Osteocyte (in vitro differentiated cells): ENCODE results near the gene ABCG4. TPM values are rescaled to one million over a fixed set of nuclear protein-coding genes. Genes with fewer than 3 reads are reported as not detected.

Experiments
- DNase-seq: peaks from one replicate; pipeline ENCODE4 v3.0.0; 2021; ENCODE audit warnings: mixed read lengths; ENCODE audit not compliant: unreplicated experiment; ENCODE audit errors: extremely low spot score
- H3K27ac Mint-ChIP-seq: one replicate; pipeline ENCODE4 v1.8.0; 2021; ENCODE audit warnings: mild to moderate bottlenecking, mixed read lengths; ENCODE audit not compliant: unreplicated experiment
- H3K27me3 Mint-ChIP-seq: one replicate; pipeline ENCODE4 v1.8.0; 2021; ENCODE audit warnings: mixed read lengths; ENCODE audit not compliant: unreplicated experiment
- H3K36me3 Mint-ChIP-seq: one replicate; pipeline ENCODE4 v1.8.0; 2021; ENCODE audit warnings: mixed read lengths; ENCODE audit not compliant: unreplicated experiment
- H3K4me1 Mint-ChIP-seq: one replicate; pipeline ENCODE4 v1.8.0; 2021; ENCODE audit warnings: mixed read lengths; ENCODE audit not compliant: unreplicated experiment
- H3K4me3 Mint-ChIP-seq: one replicate; pipeline ENCODE4 v1.8.0; 2021; ENCODE audit warnings: mild to moderate bottlenecking, moderate library complexity, mixed read lengths; ENCODE audit not compliant: unreplicated experiment
- H3K9me3 Mint-ChIP-seq: one replicate; pipeline ENCODE4 v1.8.0; 2021; ENCODE audit warnings: mixed read lengths; ENCODE audit not compliant: unreplicated experiment
- total RNA-seq: library from RNA; stranded (reverse); gene quantifications from 2 replicates; pipeline ENCODE4 v1.2.1, GENCODE V29; 2021
- TF ChIP-seq, protein P1 (sequence below): fragments of 200-600 bp; sonication (generic); IDR thresholded peaks from 2 replicates; pipeline ENCODE4 v1.5.0; 2021; ENCODE audit warnings: antibody characterized with exemption, mild to moderate bottlenecking, moderate library complexity

Gene ABCG4
- total RNA-seq, 1 donor from 2014 or later, result 0.75 TPM

DNA sequence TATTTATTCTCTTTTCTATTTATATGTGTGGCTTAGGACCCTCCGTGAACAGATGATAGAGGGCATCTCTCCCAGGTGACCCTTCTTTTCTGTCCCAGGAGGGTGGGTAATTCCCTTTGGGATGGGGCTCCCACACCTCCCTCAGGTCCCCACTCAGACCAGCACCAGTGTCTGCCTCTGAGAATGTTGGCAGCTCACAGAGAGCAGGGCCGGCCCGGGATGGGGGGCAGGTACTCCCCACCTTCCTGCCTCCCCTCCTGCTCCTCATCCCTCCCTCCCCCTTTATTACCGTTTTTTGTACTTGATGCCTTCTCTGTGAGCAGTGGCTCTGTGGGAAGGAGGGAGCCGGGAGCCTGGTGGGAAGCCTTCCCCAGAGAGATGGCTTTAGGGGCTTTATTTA, 32.3 kb upstream of the ABCG4 start:
- H3K4me1 Mint-ChIP-seq, result peaks cover 13% of the 10 kb centered on the region
- no peaks in the 10 kb centered on the region for H3K9me3 Mint-ChIP-seq
- no peak overlapping the region for H3K4me3 Mint-ChIP-seq
- no peak for DNase-seq
- H3K27ac Mint-ChIP-seq, result no peak overlapping the region
- H3K27me3 Mint-ChIP-seq, result no peaks in the 10 kb centered on the region
- peaks cover 29% of the 10 kb centered on the region for H3K36me3 Mint-ChIP-seq
- TF ChIP-seq, protein P1, sequence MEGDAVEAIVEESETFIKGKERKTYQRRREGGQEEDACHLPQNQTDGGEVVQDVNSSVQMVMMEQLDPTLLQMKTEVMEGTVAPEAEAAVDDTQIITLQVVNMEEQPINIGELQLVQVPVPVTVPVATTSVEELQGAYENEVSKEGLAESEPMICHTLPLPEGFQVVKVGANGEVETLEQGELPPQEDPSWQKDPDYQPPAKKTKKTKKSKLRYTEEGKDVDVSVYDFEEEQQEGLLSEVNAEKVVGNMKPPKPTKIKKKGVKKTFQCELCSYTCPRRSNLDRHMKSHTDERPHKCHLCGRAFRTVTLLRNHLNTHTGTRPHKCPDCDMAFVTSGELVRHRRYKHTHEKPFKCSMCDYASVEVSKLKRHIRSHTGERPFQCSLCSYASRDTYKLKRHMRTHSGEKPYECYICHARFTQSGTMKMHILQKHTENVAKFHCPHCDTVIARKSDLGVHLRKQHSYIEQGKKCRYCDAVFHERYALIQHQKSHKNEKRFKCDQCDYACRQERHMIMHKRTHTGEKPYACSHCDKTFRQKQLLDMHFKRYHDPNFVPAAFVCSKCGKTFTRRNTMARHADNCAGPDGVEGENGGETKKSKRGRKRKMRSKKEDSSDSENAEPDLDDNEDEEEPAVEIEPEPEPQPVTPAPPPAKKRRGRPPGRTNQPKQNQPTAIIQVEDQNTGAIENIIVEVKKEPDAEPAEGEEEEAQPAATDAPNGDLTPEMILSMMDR, result no peak

DNA sequence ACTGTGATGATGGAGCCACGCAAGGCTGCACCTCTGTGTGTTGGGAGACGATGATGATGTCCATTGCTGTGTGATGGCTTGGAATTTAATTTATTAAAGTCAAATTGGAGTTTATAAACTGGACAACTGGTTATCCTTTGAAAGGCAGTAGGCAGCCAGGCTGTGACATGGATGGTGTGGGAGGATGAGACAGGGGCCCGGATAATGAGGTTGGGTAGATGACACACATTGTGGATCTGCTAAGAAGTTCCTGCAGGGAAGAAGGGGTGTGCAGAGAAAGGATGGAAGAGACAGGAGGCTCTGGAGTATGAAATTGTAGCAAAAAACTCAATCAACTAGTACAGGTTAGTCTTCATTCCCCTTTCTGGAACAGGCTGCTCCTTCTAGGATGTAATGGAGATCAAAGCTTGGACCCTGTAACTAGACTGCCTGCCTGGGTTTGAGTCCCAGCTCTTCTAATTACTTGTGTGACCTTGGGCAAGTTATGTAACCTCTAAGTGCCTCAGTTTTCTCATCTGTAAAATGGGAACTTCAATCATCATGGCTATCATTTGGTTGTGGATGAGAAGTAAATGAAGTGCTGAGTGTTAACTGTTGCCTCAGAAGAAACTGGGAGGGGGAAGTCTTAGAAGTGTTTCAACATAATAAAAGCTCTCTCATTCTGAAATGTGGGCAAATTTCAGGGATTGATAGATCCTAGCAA, 31.7 kb upstream of the ABCG4 start:
- Mint-ChIP-seq H3K27me3 (no peaks in the 10 kb centered on the region), H3K27ac (no peak overlapping the region), H3K4me1 (peaks cover 16% of the 10 kb centered on the region), H3K36me3 (peaks cover 26% of the 10 kb centered on the region), H3K4me3 (no peak overlapping the region), H3K9me3 (no peaks in the 10 kb centered on the region)
- TF ChIP-seq, protein P1, result no peak
- DNase-seq, result no peak

DNA sequence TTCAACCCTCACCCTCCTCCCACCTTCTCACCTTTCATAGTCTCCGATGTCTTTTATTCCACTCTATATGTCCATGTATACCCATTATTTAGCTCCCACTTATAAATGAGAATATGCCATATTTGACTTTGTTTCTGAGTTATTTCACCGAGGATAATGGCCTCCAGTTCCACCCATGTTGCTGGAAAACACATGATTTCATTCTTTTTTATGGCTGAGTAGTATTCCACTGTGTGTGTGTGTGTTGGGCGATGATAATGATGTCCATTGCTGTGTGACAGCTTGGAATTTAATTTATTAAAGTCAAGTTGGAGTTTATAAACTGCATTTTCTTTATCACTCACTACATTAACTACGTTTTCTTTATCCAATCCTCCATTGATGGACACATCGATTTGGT, 30.6 kb upstream of the ABCG4 start:
- DNase-seq, result no peak
- no peak overlapping the region for H3K4me3 Mint-ChIP-seq
- TF ChIP-seq, protein P1, result no peak
- H3K9me3 Mint-ChIP-seq, result no peaks in the 10 kb centered on the region
- H3K27ac Mint-ChIP-seq, result no peak overlapping the region
- H3K27me3 Mint-ChIP-seq, result no peaks in the 10 kb centered on the region
- peaks cover 25% of the 10 kb centered on the region for H3K4me1 Mint-ChIP-seq
- peaks cover 20% of the 10 kb centered on the region for H3K36me3 Mint-ChIP-seq

DNA sequence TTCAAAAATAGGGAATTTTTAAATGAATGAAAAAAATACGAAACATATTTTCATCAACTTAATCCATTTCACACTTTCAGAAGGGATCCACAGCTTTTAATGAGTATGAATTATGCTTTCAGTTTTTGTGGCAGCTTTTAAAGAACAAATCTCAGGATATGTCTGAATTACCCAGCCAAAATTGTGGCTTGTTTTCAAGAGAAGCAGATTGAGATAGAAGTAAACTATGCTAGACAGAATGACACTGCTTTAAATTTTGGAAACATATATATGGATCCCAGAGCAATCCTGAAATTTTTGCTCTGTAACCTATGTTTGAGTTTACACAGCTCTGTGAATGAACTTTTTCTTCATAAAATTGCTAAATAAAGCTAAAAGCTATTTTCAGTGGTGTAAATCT, 29.9 kb upstream of the ABCG4 start:
- no peaks in the 10 kb centered on the region for H3K27me3 Mint-ChIP-seq
- no peak overlapping the region for H3K4me3 Mint-ChIP-seq
- TF ChIP-seq, protein P1, result no peak
- DNase-seq, result no peak
- peaks cover 25% of the 10 kb centered on the region for H3K4me1 Mint-ChIP-seq
- H3K9me3 Mint-ChIP-seq, result no peaks in the 10 kb centered on the region
- no peak overlapping the region for H3K27ac Mint-ChIP-seq
- H3K36me3 Mint-ChIP-seq, result peaks cover 18% of the 10 kb centered on the region

DNA sequence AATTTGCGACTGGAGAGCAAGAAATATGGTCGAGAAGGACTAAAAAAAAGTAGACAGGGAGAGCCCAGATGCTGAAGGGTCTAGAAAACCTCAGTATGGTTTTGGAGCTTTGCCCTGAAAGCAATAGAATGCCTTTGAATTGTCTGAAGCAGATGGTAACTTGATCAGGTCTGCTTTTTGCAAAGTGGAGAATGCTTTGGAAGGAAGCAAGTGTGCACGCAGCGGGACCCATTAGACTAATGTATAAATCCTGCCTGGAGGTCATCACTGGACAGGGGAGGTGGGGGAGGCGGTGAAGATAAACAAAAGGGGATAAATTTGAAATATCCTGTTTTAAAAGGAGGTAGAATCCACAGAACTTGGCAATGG, 28.2 kb upstream of the ABCG4 start:
- H3K27me3 Mint-ChIP-seq, result no peaks in the 10 kb centered on the region
- H3K36me3 Mint-ChIP-seq, result peaks cover 15% of the 10 kb centered on the region
- H3K4me1 Mint-ChIP-seq, result peaks cover 25% of the 10 kb centered on the region
- no peaks in the 10 kb centered on the region for H3K9me3 Mint-ChIP-seq
- H3K27ac Mint-ChIP-seq, result peak overlapping the region; percentile 97
- no peak for DNase-seq
- TF ChIP-seq, protein P1, result no peak
- H3K4me3 Mint-ChIP-seq, result peak overlapping the region; percentile 82
